Occipital lobe (tissue), 2 donors: ENCODE results near the gene KRT35. TPM values are rescaled to one million over a fixed set of nuclear protein-coding genes. Genes with fewer than 3 reads are reported as not detected.

Experiments used
- DNase-seq: peaks from one replicate; lab custom pipeline; 2025; lab: John Stamatoyannopoulos, UW
- total RNA-seq: library from RNA; depleted of rRNA; stranded (reverse); fragments of >200 nt; gene quantifications from one replicate; pipeline ENCODE4 v1.2.3, GENCODE V29; 2014

The KRT35 gene
- total RNA-seq, 1 donor from 2014 or later: not detected

GRCh38 chr17:41512546-41513167 is 31.7 kb upstream of the KRT35 start:
- DNase-seq: no peak

- no peak for DNase-seq
These were observed 30.8 kb upstream of the KRT35 start for GRCh38 chr17:41511716-41512115.

- no peak for DNase-seq
These were observed 30.2 kb upstream of the KRT35 start for GRCh38 chr17:41511116-41511515.

- DNase-seq: no peak
These were observed 29.5 kb upstream of the KRT35 start for GRCh38 chr17:41510251-41511065.

GRCh38 chr17:41507315-41507880 is 26.4 kb upstream of the KRT35 start:
- DNase-seq: no peak

- DNase-seq: no peak
These were observed 25.1 kb upstream of the KRT35 start for GRCh38 chr17:41505809-41506767.

GRCh38 chr17:41505007-41505808 is 24.3 kb upstream of the KRT35 start, which contains the start of gene KRT13:
KRT13 (minus strand) TSS chr17:41505612; CDS start chr17:41505550, 62 bp downstream.
- DNase-seq: no peak

GRCh38 chr17:41504246-41504977 is 23.5 kb upstream of the KRT35 start:
- no peak for DNase-seq

- no peak for DNase-seq
These were observed 22.3 kb upstream of the KRT35 start for GRCh38 chr17:41503202-41503601.

- no peak for DNase-seq
These were observed 19.4 kb upstream of the KRT35 start for GRCh38 chr17:41500131-41500911.

- DNase-seq: no peak
These were observed 18.8 kb upstream of the KRT35 start for GRCh38 chr17:41499714-41500113.

GRCh38 chr17:41498276-41498675 is 17.3 kb upstream of the KRT35 start:
- no peak for DNase-seq

GRCh38 chr17:41496803-41497484 is 16.0 kb upstream of the KRT35 start:
- DNase-seq: no peak

GRCh38 chr17:41494524-41494923 is 13.6 kb upstream of the KRT35 start:
- no peak for DNase-seq

- DNase-seq: no peak
These were observed 11.8 kb upstream of the KRT35 start for GRCh38 chr17:41492771-41493170.

GRCh38 chr17:41492351-41492750 is 11.4 kb upstream of the KRT35 start:
- DNase-seq: no peak

- DNase-seq: no peak
These were observed 10.5 kb upstream of the KRT35 start for GRCh38 chr17:41491476-41491875.
